Lower leg skin (tissue), 3 donors: Measurements from ENCODE around the gene GBP4.

Source experiments
- CTCF ChIP-seq, 3 donors: fragments of 450-650 bp; IDR thresholded peaks; one replicate each; pipeline ENCODE4 v1.5.1; 2016; ENCODE audit warnings: antibody characterized with exemption in 3 of 3, mild to moderate bottlenecking in 3 of 3, moderate library complexity in 2 of 3
- POLR2A ChIP-seq, 2 donors: fragments of 450-650 bp; IDR thresholded peaks; one replicate each; pipeline ENCODE4 v1.6.1; 2016 to 2017; ENCODE audit warnings: antibody characterized with exemption in 2 of 2, mild to moderate bottlenecking in 1 of 2, moderate library complexity in 1 of 2

- TF ChIP-seq CTCF (IDR thresholded peaks at IDR 0.05), result no peak
- TF ChIP-seq POLR2A (IDR thresholded peaks at IDR 0.05), result no peak
Measured at GRCh38 chr1:89169166-89169565, 29.6 kb downstream of the GBP4 start.
